ENCODE results near the gene CST11. TPM values are rescaled to one million over a fixed set of nuclear protein-coding genes. Genes with fewer than 3 reads are reported as not detected.

The CST11 gene
- total and polyA plus RNA-seq, 9 of the 15 experiments (the other 6 are each of a cell fraction or from before 2014, with no cell fraction given): not detected

GRCh38 chr20:23419995-23420901, 32.4 kb downstream of the CST11 start (continued):
- TF ChIP-seq ZBTB49 (CRISPR knock-in tag; IDR thresholded peaks at IDR 0.05; ENCODE audit: borderline replicate concordance): no peak
- TF ChIP-seq ZNF263 (CRISPR knock-in tag; IDR thresholded peaks at IDR 0.05; ENCODE audit: borderline replicate concordance): no peak
- TF ChIP-seq MAFG (tag; conservative IDR thresholded peaks at IDR 0.05): peak; percentile 91
- no peak for TF ChIP-seq ARID2 (IDR thresholded peaks at IDR 0.05)
- no peak for TF ChIP-seq DIDO1 (tag; IDR thresholded peaks at IDR 0.05; ENCODE audit: low read depth)
- TF ChIP-seq ZFPM2 (CRISPR knock-in tag; IDR thresholded peaks at IDR 0.05): no peak
- peak; percentile 16 for TF ChIP-seq MEIS2 (IDR thresholded peaks at IDR 0.05; ENCODE audit: partially characterized antibody)
- peak; percentile 59 to 64; a peak in 2 of 4 replicates for TF ChIP-seq FOXK2 (conservative IDR thresholded peaks at IDR 0.05 in 1 of 2, IDR thresholded peaks at IDR 0.05 in 1 of 2; ENCODE audit: low read depth in 2 of 2)
- TF ChIP-seq, protein P1, sequence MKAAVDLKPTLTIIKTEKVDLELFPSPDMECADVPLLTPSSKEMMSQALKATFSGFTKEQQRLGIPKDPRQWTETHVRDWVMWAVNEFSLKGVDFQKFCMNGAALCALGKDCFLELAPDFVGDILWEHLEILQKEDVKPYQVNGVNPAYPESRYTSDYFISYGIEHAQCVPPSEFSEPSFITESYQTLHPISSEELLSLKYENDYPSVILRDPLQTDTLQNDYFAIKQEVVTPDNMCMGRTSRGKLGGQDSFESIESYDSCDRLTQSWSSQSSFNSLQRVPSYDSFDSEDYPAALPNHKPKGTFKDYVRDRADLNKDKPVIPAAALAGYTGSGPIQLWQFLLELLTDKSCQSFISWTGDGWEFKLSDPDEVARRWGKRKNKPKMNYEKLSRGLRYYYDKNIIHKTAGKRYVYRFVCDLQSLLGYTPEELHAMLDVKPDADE (conservative IDR thresholded peaks at IDR 0.05; ENCODE audit: control insufficient read depth, low read depth, low read length): no peak
- peak; percentile 64 for TF ChIP-seq MAFK (IDR thresholded peaks at IDR 0.05; ENCODE audit: low read length)
- no peak for TF ChIP-seq HIVEP1 (CRISPR knock-in tag; IDR thresholded peaks at IDR 0.05)
- TF ChIP-seq ZSCAN29 (IDR thresholded peaks at IDR 0.05): no peak
- TF ChIP-seq GTF2E2 (tag; IDR thresholded peaks at IDR 0.05): no peak
- no peak for TF ChIP-seq WHSC1 (IDR thresholded peaks at IDR 0.05; ENCODE audit: low read length)
- peak; percentile 35 for TF ChIP-seq CCNT2 (IDR thresholded peaks at IDR 0.05; ENCODE audit: borderline replicate concordance, extremely low read depth, insufficient read length, low read depth, low read length)
- no peak for TF ChIP-seq SP2 (IDR thresholded peaks at IDR 0.05; ENCODE audit: extremely low read depth, low read depth, low read length, poor library complexity, severe bottlenecking)
- TF ChIP-seq, protein P2, sequence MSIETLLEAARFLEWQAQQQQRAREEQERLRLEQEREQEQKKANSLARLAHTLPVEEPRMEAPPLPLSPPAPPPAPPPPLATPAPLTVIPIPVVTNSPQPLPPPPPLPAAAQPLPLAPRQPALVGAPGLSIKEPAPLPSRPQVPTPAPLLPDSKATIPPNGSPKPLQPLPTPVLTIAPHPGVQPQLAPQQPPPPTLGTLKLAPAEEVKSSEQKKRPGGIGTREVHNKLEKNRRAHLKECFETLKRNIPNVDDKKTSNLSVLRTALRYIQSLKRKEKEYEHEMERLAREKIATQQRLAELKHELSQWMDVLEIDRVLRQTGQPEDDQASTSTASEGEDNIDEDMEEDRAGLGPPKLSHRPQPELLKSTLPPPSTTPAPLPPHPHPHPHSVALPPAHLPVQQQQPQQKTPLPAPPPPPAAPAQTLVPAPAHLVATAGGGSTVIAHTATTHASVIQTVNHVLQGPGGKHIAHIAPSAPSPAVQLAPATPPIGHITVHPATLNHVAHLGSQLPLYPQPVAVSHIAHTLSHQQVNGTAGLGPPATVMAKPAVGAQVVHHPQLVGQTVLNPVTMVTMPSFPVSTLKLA (conservative IDR thresholded peaks at IDR 0.05): peak in 1 of 2 experiments; percentile 19; a peak in 1 of 4 replicates
- no peak for TF ChIP-seq ZNF561 (CRISPR knock-in tag; conservative IDR thresholded peaks at IDR 0.05)
- TF ChIP-seq TOE1 (IDR thresholded peaks at IDR 0.05; ENCODE audit: borderline replicate concordance): no peak
- no peak for TF ChIP-seq TOE1 (CRISPR knock-in tag; IDR thresholded peaks at IDR 0.05; ENCODE audit: borderline replicate concordance, low read depth)
- no peak for TF ChIP-seq ZNF584 (CRISPR knock-in tag; IDR thresholded peaks at IDR 0.05; ENCODE audit: low read depth)
- TF ChIP-seq SMARCB1 (IDR thresholded peaks at IDR 0.05; ENCODE audit: insufficient read length, low read depth): no peak
- no peak for TF ChIP-seq RBFOX2 (IDR thresholded peaks at IDR 0.05; ENCODE audit: low read depth, low read length)
